Parathyroid adenoma (tissue), 2 donors: Measurements from ENCODE around the gene ARMH3.
"Not testable (repeated sequence)": the region's sequence is repeated elsewhere in the genome, so short reads cannot be mapped to it uniquely, and the experiment has no call there.

Source experiments
- H2AFZ ChIP-seq: fragments of 300-600 bp; sonication (generic); one replicate; pipeline ENCODE4 v1.7.0; 2017; ENCODE audit warnings: antibody characterized with exemption, mild to moderate bottlenecking
- H3K27ac ChIP-seq: fragments of 300-600 bp; sonication (generic); one replicate; pipeline ENCODE4 v1.7.0; 2017
- H3K27me3 ChIP-seq: fragments of 300-600 bp; sonication (generic); one replicate; pipeline ENCODE4 v1.7.0; 2017; ENCODE audit warnings: low read length; ENCODE audit not compliant: control insufficient read depth, insufficient read depth
- H3K36me3 ChIP-seq: fragments of 300-600 bp; sonication (generic); one replicate; pipeline ENCODE4 v1.7.0; 2017; ENCODE audit warnings: low read length; ENCODE audit not compliant: control insufficient read depth, insufficient read depth
- H3K4me1 ChIP-seq: fragments of 300-600 bp; sonication (generic); one replicate; pipeline ENCODE4 v1.7.0; 2017; ENCODE audit warnings: control low read depth
- H3K4me2 ChIP-seq: fragments of 300-600 bp; sonication (generic); one replicate; pipeline ENCODE4 v1.7.0; 2017; ENCODE audit warnings: low read length
- H3K4me3 ChIP-seq: fragments of 300-600 bp; sonication (generic); one replicate; pipeline ENCODE4 v1.7.0; 2017; ENCODE audit warnings: low read depth, low read length
- H3K79me2 ChIP-seq: fragments of 300-600 bp; sonication (generic); one replicate; pipeline ENCODE4 v1.7.0; 2017; ENCODE audit warnings: control low read depth
- H3K9ac ChIP-seq: fragments of 300-600 bp; sonication (generic); one replicate; pipeline ENCODE4 v1.7.0; 2017; ENCODE audit warnings: mild to moderate bottlenecking
- H3K9me3 ChIP-seq: fragments of 300-600 bp; sonication (generic); one replicate; pipeline ENCODE4 v1.7.0; 2017; ENCODE audit warnings: low read length; ENCODE audit not compliant: control insufficient read depth
- TF ChIP-seq, protein P1 (sequence below): fragments of 300-600 bp; sonication (generic); IDR thresholded peaks from one replicate; pipeline ENCODE4 v1.7.0; 2017; ENCODE audit warnings: antibody characterized with exemption, mild to moderate bottlenecking
- donor health status: primary hyperparathyroidism.

Gene ARMH3

DNA sequence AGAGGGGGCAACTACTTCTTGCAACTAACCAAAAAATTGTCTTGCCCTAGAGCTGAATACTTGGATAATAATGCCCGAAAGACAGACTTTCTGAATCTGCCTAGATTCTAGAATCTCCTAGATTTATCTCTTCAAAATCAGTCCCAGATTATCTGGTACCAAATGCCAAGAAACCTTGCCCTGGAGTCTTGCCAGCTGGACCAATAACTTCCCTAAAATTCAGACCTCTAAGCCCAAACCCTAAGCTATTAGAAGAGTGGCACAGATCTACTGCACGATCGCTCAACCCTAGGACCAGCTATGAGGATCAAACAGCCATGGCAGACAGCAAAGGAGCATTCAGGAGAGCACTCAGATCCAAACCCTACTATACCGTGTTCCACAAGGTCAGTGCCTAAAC lies 45.0 kb downstream of the ARMH3 start:
- H3K9me3 ChIP-seq = no peaks in the 10 kb centered on the region
- no peak overlapping the region for H2AFZ ChIP-seq
- H3K4me3 ChIP-seq = no peak overlapping the region
- peaks cover 7% of the 10 kb centered on the region for H3K79me2 ChIP-seq
- H3K36me3 ChIP-seq = no peaks in the 10 kb centered on the region
- H3K27me3 ChIP-seq = no peaks in the 10 kb centered on the region
- no peak overlapping the region for H3K4me2 ChIP-seq
- no peak overlapping the region for H3K9ac ChIP-seq
- H3K4me1 ChIP-seq = peaks cover 2% of the 10 kb centered on the region
- no peak overlapping the region for H3K27ac ChIP-seq
- TF ChIP-seq, protein P1, sequence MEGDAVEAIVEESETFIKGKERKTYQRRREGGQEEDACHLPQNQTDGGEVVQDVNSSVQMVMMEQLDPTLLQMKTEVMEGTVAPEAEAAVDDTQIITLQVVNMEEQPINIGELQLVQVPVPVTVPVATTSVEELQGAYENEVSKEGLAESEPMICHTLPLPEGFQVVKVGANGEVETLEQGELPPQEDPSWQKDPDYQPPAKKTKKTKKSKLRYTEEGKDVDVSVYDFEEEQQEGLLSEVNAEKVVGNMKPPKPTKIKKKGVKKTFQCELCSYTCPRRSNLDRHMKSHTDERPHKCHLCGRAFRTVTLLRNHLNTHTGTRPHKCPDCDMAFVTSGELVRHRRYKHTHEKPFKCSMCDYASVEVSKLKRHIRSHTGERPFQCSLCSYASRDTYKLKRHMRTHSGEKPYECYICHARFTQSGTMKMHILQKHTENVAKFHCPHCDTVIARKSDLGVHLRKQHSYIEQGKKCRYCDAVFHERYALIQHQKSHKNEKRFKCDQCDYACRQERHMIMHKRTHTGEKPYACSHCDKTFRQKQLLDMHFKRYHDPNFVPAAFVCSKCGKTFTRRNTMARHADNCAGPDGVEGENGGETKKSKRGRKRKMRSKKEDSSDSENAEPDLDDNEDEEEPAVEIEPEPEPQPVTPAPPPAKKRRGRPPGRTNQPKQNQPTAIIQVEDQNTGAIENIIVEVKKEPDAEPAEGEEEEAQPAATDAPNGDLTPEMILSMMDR = no peak

DNA sequence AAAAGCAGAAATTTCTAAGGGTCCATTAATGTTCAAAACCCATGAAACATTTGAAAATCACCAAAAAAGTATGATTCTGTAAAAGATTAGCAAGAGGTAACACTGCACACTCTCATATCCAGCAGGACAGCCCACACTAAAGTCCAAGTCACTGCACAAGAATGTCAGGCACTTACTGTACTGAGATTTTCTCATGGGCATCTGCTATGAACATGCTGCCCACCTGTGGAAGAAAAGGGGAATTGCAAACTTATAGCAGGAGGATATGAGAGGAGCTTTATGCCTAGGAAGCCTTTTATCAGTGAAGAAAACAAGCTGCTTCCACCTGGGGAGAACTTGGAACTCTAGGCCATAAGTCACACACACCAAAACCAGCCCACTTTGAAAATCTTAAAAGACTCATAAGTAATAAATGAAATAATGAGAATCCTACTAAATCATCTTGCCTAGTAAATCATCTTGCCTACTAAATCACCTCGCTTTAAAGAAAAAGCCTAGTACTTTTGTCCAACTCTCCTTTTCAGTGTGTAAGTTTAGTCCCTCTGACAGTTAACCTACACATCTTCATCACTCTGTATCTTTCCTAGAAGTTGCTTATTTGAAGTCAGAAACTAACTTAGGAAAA lies 46.1 kb downstream of the ARMH3 start:
- Histone ChIP-seq H3K9ac (no peak overlapping the region), H3K36me3 (no peaks in the 10 kb centered on the region), H3K4me1 (peaks cover 2% of the 10 kb centered on the region), H3K4me2 (no peak overlapping the region), H3K4me3 (no peak overlapping the region), H3K9me3 (no peaks in the 10 kb centered on the region), H3K27ac (no peak overlapping the region), H2AFZ (no peak overlapping the region), H3K27me3 (no peaks in the 10 kb centered on the region), H3K79me2 (peaks cover 7% of the 10 kb centered on the region)
- TF ChIP-seq, protein P1 = peak; percentile 89

DNA sequence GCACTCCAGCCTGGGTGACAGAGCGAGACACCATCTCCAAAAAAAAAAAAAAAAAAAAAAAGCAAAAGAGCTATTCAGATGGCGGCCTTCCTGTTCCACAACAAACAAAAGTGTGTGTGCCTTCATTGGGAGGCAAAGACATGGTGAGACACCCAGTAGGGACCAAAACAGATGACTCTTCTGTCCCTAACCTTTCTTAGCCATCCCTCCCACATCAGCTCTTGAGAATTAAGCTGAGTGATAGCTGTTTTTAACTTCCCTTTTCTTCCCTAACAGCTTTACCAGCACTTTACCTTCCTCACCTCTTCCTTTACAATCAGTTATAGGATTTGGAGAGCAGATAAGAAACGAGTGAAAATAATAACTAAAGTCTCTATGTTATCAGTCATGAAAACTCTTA lies 48.2 kb downstream of the ARMH3 start:
- TF ChIP-seq, protein P1 = no peak
- Histone ChIP-seq H2AFZ (no peak overlapping the region), H3K27me3 (no peaks in the 10 kb centered on the region), H3K9ac (no peak overlapping the region), H3K9me3 (no peaks in the 10 kb centered on the region), H3K4me2 (no peak overlapping the region), H3K27ac (no peak overlapping the region), H3K36me3 (no peaks in the 10 kb centered on the region), H3K4me3 (no peak overlapping the region), H3K4me1 (peaks cover 2% of the 10 kb centered on the region), H3K79me2 (peaks cover 7% of the 10 kb centered on the region)

DNA sequence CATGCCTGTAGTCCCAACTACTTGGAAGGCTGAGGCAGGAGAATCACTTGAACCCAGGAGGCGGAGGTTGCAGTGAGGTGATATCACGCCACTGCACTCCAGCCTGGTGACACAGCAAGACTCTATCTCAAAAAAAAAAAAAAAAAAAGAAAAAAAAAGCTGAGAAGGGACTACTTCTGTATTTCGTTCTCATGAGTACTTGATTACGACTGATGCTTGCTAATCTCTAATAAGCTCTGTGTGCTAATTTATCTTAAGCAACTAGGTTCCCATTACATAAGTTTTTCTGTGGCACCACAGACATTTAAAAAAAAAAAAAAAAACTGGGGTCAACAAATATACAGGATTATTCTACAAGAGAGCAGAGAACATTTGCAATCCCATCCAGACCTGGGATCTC lies 48.9 kb downstream of the ARMH3 start:
- not testable (repeated sequence) for H3K79me2 ChIP-seq, H3K4me3 ChIP-seq, H3K9me3 ChIP-seq, H3K9ac ChIP-seq, H3K36me3 ChIP-seq, H3K4me2 ChIP-seq, H3K27ac ChIP-seq, H3K27me3 ChIP-seq, H3K4me1 ChIP-seq, H2AFZ ChIP-seq

DNA sequence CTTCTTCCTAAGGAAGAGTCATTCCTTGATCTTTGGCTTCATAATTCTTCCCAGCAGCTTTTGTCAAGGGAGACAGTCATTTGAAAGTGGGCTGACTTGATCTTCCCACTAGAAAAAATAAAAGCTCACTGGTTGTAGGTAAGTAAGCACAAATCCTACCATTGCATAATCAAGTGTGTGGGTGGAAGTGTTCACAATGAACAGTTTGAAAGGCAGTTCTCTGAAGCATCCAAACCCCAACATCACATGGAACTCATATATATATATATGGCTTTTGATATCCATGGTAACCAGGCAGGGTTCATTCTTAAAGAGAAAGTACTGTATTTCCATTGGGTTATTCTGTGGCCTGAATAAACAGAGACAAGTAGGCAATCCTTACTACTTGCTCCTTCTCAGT lies 51.6 kb downstream of the ARMH3 start:
- no peak overlapping the region for H3K4me3 ChIP-seq
- no peak overlapping the region for H3K27ac ChIP-seq
- H3K27me3 ChIP-seq = no peaks in the 10 kb centered on the region
- H2AFZ ChIP-seq = no peak overlapping the region
- TF ChIP-seq, protein P1 = no peak
- H3K36me3 ChIP-seq = no peaks in the 10 kb centered on the region
- H3K79me2 ChIP-seq = peaks cover 5% of the 10 kb centered on the region
- H3K4me2 ChIP-seq = no peak overlapping the region
- H3K9me3 ChIP-seq = no peaks in the 10 kb centered on the region
- H3K9ac ChIP-seq = no peak overlapping the region
- no peaks in the 10 kb centered on the region for H3K4me1 ChIP-seq
